ENCODE measurements around the gene RDH5.

The RDH5 gene

DNA sequence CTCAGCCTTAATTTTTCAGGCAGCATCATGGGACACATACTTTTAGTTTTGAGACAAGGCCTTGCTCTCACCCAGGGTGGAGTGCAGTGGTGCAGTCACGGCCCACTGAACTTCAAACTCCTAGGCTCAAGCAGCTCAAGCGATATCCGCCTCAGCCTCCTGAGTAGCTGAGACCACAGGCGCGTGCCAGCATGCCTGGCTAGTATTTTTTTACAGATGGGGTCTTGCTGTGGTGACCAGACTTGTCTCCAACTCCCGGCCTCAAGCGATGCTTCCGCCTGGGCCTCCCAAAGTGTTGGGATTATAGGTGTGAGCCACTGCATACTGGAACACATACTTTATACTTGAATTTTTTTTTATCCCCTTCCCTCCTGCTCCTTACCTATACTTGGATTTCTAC lies 2.8 kb downstream of the RDH5 start:
- TF ChIP-seq, protein P1, sequence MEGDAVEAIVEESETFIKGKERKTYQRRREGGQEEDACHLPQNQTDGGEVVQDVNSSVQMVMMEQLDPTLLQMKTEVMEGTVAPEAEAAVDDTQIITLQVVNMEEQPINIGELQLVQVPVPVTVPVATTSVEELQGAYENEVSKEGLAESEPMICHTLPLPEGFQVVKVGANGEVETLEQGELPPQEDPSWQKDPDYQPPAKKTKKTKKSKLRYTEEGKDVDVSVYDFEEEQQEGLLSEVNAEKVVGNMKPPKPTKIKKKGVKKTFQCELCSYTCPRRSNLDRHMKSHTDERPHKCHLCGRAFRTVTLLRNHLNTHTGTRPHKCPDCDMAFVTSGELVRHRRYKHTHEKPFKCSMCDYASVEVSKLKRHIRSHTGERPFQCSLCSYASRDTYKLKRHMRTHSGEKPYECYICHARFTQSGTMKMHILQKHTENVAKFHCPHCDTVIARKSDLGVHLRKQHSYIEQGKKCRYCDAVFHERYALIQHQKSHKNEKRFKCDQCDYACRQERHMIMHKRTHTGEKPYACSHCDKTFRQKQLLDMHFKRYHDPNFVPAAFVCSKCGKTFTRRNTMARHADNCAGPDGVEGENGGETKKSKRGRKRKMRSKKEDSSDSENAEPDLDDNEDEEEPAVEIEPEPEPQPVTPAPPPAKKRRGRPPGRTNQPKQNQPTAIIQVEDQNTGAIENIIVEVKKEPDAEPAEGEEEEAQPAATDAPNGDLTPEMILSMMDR (IDR thresholded peaks at IDR 0.05; ENCODE audit: insufficient read depth, low read depth, low read length, missing control alignments) = no peak
- no peak for DNase-seq (ENCODE audit: low read depth)
- H3K4me3 ChIP-seq (ENCODE audit: low read depth, low read length) = no peak overlapping the region

DNA sequence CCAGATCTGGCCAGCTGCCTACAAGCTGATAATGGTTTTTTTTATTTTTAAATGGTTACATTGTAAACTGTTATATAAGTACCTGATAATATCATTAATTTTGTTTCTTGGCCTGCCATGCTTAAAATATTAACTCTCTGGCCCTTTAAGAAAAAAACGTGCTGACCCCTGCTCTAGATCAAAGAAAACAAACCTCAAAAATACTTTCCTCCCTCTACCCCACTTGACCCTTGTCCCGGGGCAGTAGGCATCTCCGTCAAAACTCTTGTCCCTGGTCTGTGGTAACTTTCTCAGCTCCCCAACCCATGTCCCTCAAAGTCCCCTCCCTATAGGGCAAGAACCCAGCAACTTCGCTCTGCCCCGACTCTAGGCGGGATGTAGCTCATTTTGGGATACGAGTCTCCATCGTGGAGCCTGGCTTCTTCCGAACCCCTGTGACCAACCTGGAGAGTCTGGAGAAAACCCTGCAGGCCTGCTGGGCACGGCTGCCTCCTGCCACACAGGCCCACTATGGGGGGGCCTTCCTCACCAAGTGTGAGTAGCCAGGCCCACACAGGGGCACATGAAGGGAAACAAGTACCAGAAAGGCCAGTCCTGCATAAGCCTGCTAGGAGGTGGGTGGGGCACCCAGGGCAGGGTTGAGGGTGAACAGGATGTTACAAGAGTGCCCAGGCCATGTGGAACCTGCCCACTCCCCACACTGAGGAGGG lies 3.5 kb downstream of the RDH5 start:
- no peak for DNase-seq (ENCODE audit: low read depth)
- TF ChIP-seq, protein P1 (IDR thresholded peaks at IDR 0.05; ENCODE audit: insufficient read depth, low read depth, low read length, missing control alignments) = no peak
- H3K4me3 ChIP-seq (ENCODE audit: low read depth, low read length) = no peak overlapping the region

DNA sequence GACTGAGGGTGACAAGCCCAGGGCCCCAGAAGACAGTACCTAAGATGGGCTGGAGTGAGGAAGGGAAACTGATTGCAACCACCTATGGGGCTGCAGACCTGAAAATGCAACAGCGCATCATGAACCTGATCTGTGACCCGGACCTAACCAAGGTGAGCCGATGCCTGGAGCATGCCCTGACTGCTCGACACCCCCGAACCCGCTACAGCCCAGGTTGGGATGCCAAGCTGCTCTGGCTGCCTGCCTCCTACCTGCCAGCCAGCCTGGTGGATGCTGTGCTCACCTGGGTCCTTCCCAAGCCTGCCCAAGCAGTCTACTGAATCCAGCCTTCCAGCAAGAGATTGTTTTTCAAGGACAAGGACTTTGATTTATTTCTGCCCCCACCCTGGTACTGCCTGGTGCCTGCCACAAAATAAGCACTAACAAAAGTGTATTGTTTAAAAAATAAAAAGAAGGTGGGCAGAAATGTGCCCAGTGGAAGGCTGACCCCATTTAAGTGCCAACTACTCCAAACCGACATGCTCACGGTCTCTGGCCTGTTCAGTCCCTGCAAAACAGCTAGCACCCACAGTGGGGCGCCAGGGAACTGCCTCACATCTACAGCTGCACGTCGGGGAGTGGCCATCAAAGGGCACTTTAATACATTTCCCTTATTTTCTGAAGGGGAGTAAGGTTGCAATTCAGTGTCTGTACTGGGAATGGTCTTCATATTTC lies 4.2 kb downstream of the RDH5 start:
- DNase-seq (ENCODE audit: low read depth) = peak; percentile 77
- H3K4me3 ChIP-seq (ENCODE audit: low read depth, low read length) = no peak overlapping the region
- TF ChIP-seq, protein P1 (IDR thresholded peaks at IDR 0.05; ENCODE audit: insufficient read depth, low read depth, low read length, missing control alignments) = peak; percentile 70

DNA sequence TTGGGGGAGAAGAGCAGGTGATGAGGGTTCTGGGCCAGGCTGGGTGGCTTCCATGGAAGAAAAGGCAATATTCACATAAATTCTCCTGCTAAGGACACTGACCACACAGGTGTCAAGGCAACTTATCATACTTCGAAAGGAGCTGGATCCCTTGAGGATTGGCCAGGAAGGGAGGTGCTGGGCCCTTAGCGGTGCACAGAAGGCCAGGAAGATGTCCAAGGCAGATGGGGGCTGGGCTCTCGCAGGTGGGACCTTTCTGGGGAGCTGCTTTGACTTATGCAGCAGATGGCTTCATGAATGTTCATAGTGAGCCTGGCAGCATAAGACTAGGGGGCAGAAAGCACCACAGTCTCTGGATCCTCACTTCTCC lies 4.7 kb downstream of the RDH5 start:
- no peak for DNase-seq (ENCODE audit: low read depth)
- H3K4me3 ChIP-seq (ENCODE audit: low read depth, low read length) = no peak overlapping the region
- TF ChIP-seq, protein P1 (IDR thresholded peaks at IDR 0.05; ENCODE audit: insufficient read depth, low read depth, low read length, missing control alignments) = no peak

DNA sequence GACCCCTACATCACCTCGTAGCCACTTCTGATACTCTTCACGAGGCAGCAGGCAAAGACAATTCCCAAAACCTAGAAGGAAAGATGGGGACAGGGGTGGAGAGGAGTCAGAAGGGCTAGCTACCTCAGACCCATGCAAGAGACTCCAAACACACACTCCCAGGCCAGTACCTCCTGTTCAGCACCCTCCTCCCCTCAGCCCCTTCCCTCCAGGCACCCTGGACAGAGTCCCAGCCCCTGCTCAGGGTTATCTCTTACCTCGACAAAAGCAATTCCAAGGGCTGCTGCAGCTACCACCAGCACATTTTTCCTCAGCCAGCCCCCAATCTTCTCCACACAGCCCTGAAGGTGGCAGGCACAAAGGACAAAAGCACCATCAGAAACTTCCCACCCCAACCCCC lies 5.4 kb downstream of the RDH5 start:
- H3K4me3 ChIP-seq (ENCODE audit: low read depth, low read length) = no peak overlapping the region
- DNase-seq (ENCODE audit: low read depth) = no peak
- TF ChIP-seq, protein P1 (IDR thresholded peaks at IDR 0.05; ENCODE audit: insufficient read depth, low read depth, low read length, missing control alignments) = no peak

DNA sequence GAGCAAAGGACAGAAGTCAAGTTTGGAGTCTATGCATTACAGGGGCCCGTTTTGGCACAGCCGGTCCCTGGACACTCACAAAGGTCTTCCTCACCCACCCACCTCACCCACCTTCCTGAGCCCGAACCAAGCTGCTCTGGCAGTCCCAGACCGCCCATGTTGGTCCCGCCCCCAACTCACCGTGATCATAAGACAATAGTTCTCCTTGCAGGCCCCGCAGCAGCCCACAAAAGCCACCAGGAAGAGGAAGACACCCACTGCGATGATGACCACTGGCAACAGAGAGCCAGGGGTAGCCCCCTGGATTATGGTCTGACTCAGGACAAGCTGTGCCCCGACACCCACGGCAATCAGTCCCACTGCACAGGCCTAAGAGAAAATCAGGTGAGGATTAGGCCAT lies 6.8 kb downstream of the RDH5 start:
- H3K4me3 ChIP-seq (ENCODE audit: low read depth, low read length) = no peak overlapping the region
- TF ChIP-seq, protein P1 (IDR thresholded peaks at IDR 0.05; ENCODE audit: insufficient read depth, low read depth, low read length, missing control alignments) = no peak
- no peak for DNase-seq (ENCODE audit: low read depth)

All from GM12865 (cell line).